H1 (cell line): ENCODE data around the gene GBP4. TPM values are rescaled to one million over a fixed set of nuclear protein-coding genes. Genes with fewer than 3 reads are reported as not detected.

Experiments used
- CTCF ChIA-PET: fragments of 300-600 bp; sonication (Branson Sonifier 250); formaldehyde crosslinking; loops from one replicate; lab custom pipeline; 2021; ENCODE audit not compliant: partially characterized antibody; lab: Charles Lee
- POLR2A ChIA-PET: fragments of 300-600 bp; sonication (Branson Sonifier 250); formaldehyde crosslinking; loops from one replicate; lab custom pipeline; 2021; ENCODE audit warnings: inconsistent platforms; ENCODE audit not compliant: partially characterized antibody; lab: Charles Lee
- DNase-seq, 2 experiments: peaks; one replicate each; pipeline versions ENCODE4 v3.0.0 to v3.0.0-alpha.2; 2010 to 2022; ENCODE audit warnings: low spot score in 2 of 2, low read depth in 1 of 2, mixed read lengths in 1 of 2
- FAIRE-seq: peaks from 2 replicates; lab custom pipeline; 2011; peaks lifted over from hg19 to GRCh38; lab: Jason Lieb, UNC
- H2AFZ ChIP-seq: 2 replicates; pipeline ENCODE4 v1.8.1; 2012; ENCODE audit warnings: low read length, inconsistent platforms
- H2AK5ac ChIP-seq: 2 replicates; pipeline ENCODE4 v1.6.1; 2013; ENCODE audit warnings: low read depth, low read length
- H2BK120ac ChIP-seq: replicated peaks from 2 replicates; pipeline ENCODE3; 2013; ENCODE audit warnings: low read depth, low read length, inconsistent platforms
- H2BK12ac ChIP-seq: 2 replicates; pipeline ENCODE4 v1.6.1; 2013; ENCODE audit warnings: low read depth, low read length
- H2BK15ac ChIP-seq: 2 replicates; pipeline ENCODE4 v1.6.1; 2013; ENCODE audit warnings: low read length
- H2BK20ac ChIP-seq: 2 replicates; pipeline ENCODE4 v1.6.1; 2013; ENCODE audit warnings: low read length
- H2BK5ac ChIP-seq: 2 replicates; pipeline ENCODE4 v1.6.1; 2013; ENCODE audit warnings: low read depth, low read length
- H3K14ac ChIP-seq: 2 replicates; pipeline ENCODE4 v1.6.1; 2013; ENCODE audit warnings: inconsistent platforms; ENCODE audit not compliant: insufficient read length
- H3K18ac ChIP-seq: 2 replicates; pipeline ENCODE4 v1.6.1; 2013; ENCODE audit warnings: low read length; ENCODE audit errors: extremely low read depth
- H3K23ac ChIP-seq: 2 replicates; pipeline ENCODE4 v1.6.1; 2013; ENCODE audit warnings: inconsistent platforms; ENCODE audit not compliant: insufficient read length
- H3K23me2 ChIP-seq: 2 replicates; pipeline ENCODE4 v1.6.1; 2013; ENCODE audit warnings: low read depth, low read length
- H3K27ac ChIP-seq: 2 replicates; pipeline ENCODE4 v1.6.1; 2011; ENCODE audit warnings: low read depth, low read length, inconsistent platforms
- H3K27me3 ChIP-seq, 4 experiments: replicated peaks in 1 of 4; 1 replicate in 1 of 4; 2 replicates in 3 of 4; pipeline versions ENCODE4 v1.6.1 to v1.8.1; 2011 to 2013; ENCODE audit warnings: low read length in 3 of 4, mild to moderate bottlenecking in 3 of 4, inconsistent platforms in 2 of 4, mixed read lengths in 2 of 4, moderate library complexity in 1 of 4; ENCODE audit not compliant: control insufficient read depth in 3 of 4, insufficient read depth in 3 of 4; ENCODE audit errors: extremely low read depth in 1 of 4
- H3K36me3 ChIP-seq, 4 experiments: 2 replicates each; pipeline versions ENCODE4 v1.6.1 to v1.8.1; 2011 to 2013; ENCODE audit warnings: mild to moderate bottlenecking in 4 of 4, low read length in 3 of 4, moderate library complexity in 2 of 4, control low read depth in 1 of 4, inconsistent platforms in 1 of 4; ENCODE audit not compliant: insufficient read depth in 4 of 4, control insufficient read depth in 2 of 4
- H3K4ac ChIP-seq: replicated peaks from 2 replicates; pipeline ENCODE3; 2013; ENCODE audit warnings: low read length, low read depth, mixed read lengths, inconsistent platforms; ENCODE audit not compliant: insufficient read length
- H3K4me1 ChIP-seq, 4 experiments: replicated peaks in 1 of 4; 1 replicate in 1 of 4; 2 replicates in 3 of 4; pipeline versions ENCODE4 v1.6.1 to v1.8.1; 2011 to 2013; ENCODE audit warnings: low read length in 3 of 4, inconsistent platforms in 2 of 4, mixed read lengths in 1 of 4; ENCODE audit not compliant: insufficient read depth in 4 of 4, control insufficient read depth in 3 of 4
- H3K4me2 ChIP-seq, 2 experiments: 2 replicates each; pipeline versions ENCODE4 v1.6.1 to v1.8.1; 2011 to 2013; ENCODE audit warnings: low read depth in 2 of 2, low read length in 2 of 2, control low read depth in 1 of 2, inconsistent platforms in 1 of 2, mild to moderate bottlenecking in 1 of 2; ENCODE audit not compliant: insufficient read depth in 1 of 2
- H3K4me3 ChIP-seq, 4 experiments: fragments of 200-600, 300-600 bp in 1 of 4; sonication (generic), shearing (Covaris generic), sonication (Bioruptor Twin) in 1 of 4; 2 replicates each; pipeline versions ENCODE4 v1.5.1 to v1.8.1; 2011 to 2016; ENCODE audit warnings: low read length in 4 of 4, low read depth in 3 of 4, control low read depth in 2 of 4, inconsistent platforms in 2 of 4, mild to moderate bottlenecking in 2 of 4, mixed read lengths in 1 of 4, moderate library complexity in 1 of 4; ENCODE audit not compliant: insufficient read depth in 2 of 4; ENCODE audit errors: extremely low read depth in 1 of 4
- H3K56ac ChIP-seq: replicated peaks from 2 replicates; pipeline ENCODE3; 2013; ENCODE audit warnings: low read depth, mild to moderate bottlenecking, mixed read lengths, low read length, inconsistent platforms; ENCODE audit not compliant: insufficient read length
- H3K79me1 ChIP-seq: 2 replicates; pipeline ENCODE4 v1.6.1; 2013; ENCODE audit warnings: low read depth, low read length, control low read depth
- H3K79me2 ChIP-seq, 2 experiments: 2 replicates each; pipeline versions ENCODE4 v1.6.1 to v1.8.1; 2012 to 2013; ENCODE audit warnings: low read length in 2 of 2, mild to moderate bottlenecking in 2 of 2, inconsistent platforms in 1 of 2; ENCODE audit not compliant: insufficient read depth in 2 of 2, control insufficient read depth in 1 of 2
- H3K9ac ChIP-seq, 4 experiments: replicated peaks in 1 of 4; 1 replicate in 1 of 4; 2 replicates in 3 of 4; pipeline versions ENCODE4 v1.6.1 to v1.8.1; 2011 to 2013; ENCODE audit warnings: low read depth in 3 of 4, low read length in 3 of 4, control low read depth in 2 of 4, mild to moderate bottlenecking in 2 of 4, moderate library complexity in 2 of 4, inconsistent platforms in 1 of 4; ENCODE audit errors: extremely low read depth in 1 of 4
- H3K9me3 ChIP-seq, 2 experiments: 2 replicates each; pipeline versions ENCODE4 v1.6.1 to v1.8.1; 2012 to 2013; ENCODE audit warnings: mild to moderate bottlenecking in 2 of 2, moderate library complexity in 2 of 2, control low read depth in 1 of 2, inconsistent platforms in 1 of 2, low read depth in 1 of 2, low read length in 1 of 2, mixed read lengths in 1 of 2; ENCODE audit not compliant: insufficient read depth in 2 of 2
- H4K20me1 ChIP-seq, 2 experiments: replicated peaks in 1 of 2; 2 replicates each; pipeline versions ENCODE3 to v1.8.1; 2011 to 2013; ENCODE audit warnings: inconsistent platforms in 2 of 2, low read length in 2 of 2, mild to moderate bottlenecking in 1 of 2; ENCODE audit not compliant: insufficient read depth in 2 of 2, control insufficient read depth in 1 of 2
- H4K5ac ChIP-seq: 2 replicates; pipeline ENCODE4 v1.6.1; 2013; ENCODE audit warnings: low read length, low read depth, mixed read lengths, inconsistent platforms; ENCODE audit not compliant: insufficient read length
- H4K8ac ChIP-seq: 2 replicates; pipeline ENCODE4 v1.8.0; 2013; ENCODE audit warnings: mild to moderate bottlenecking, moderate library complexity, low read length, inconsistent platforms; ENCODE audit not compliant: insufficient read depth; ENCODE audit errors: extremely low read depth
- H4K91ac ChIP-seq: replicated peaks from 2 replicates; pipeline ENCODE3; 2013; ENCODE audit warnings: low read length, mixed read lengths, inconsistent platforms; ENCODE audit not compliant: insufficient read length
- RAD21 ChIP-seq, 2 experiments: IDR thresholded peaks in 1 of 2; conservative IDR thresholded peaks in 1 of 2; 2 replicates each; pipeline ENCODE4 v1.6.1; 2011; ENCODE audit warnings: low read depth in 2 of 2, low read length in 2 of 2, improper control_type of control experiment in 1 of 2, inconsistent platforms in 1 of 2, mild to moderate bottlenecking in 1 of 2, moderate library complexity in 1 of 2
- RBBP5 ChIP-seq: IDR thresholded peaks from 2 replicates; pipeline ENCODE4 v1.7.1; 2012; ENCODE audit warnings: low read depth, mild to moderate bottlenecking, inconsistent platforms, low read length, moderate library complexity, borderline replicate concordance
- WGBS, 2 experiments: shearing (Covaris generic) in 1 of 2; methylation state at CpG; one replicate each; pipeline versions ENCODE4 v1.1.6 to v1.1.7; 2013 to 2015; ENCODE audit warnings: low lambda C conversion rate in 2 of 2, mixed read lengths in 2 of 2, inconsistent platforms in 1 of 2, low coverage in 1 of 2, missing lambda C conversion rate in 1 of 2; ENCODE audit not compliant: insufficient replicate concordance in 2 of 2, insufficient coverage in 1 of 2, insufficient read length in 1 of 2; ENCODE audit errors: extremely low coverage in 1 of 2, missing lambda C conversion rate in 1 of 2; 5-methylcytosine and 5-hydroxymethylcytosine counted together
- polyA plus RNA-seq, 7 experiments: library from polyadenylated mRNA; depleted of rRNA in 3 of 7; stranded (reverse) in 5 of 7; unstranded in 2 of 7; fragments of >200 nt in 5 of 7; fragments of 200-250 nt in 2 of 7; gene quantifications; 1 replicate in 5 of 7; 2 replicates in 1 of 7; 4 replicates in 1 of 7; pipeline versions ENCODE4 v1.2.1 to v1.2.3, GENCODE V29; 2011 to 2013; ENCODE audit warnings: missing spikeins in 2 of 7, mixed read lengths in 2 of 7
- total RNA-seq: library from RNA; stranded (reverse); fragmentation: NEBNext Ultra II Directional; extraction: Animal tissue kit (Norgen Biotek cat#: 25700); gene quantifications from 2 replicates; pipeline ENCODE4 v1.2.1, GENCODE V29; 2021

The GBP4 gene
- total and polyA plus RNA-seq, 2 of the 8 experiments (the other 6 are each of a cell fraction or from before 2014, with no cell fraction given): 0.02 TPM; not detected in 1

DNA sequence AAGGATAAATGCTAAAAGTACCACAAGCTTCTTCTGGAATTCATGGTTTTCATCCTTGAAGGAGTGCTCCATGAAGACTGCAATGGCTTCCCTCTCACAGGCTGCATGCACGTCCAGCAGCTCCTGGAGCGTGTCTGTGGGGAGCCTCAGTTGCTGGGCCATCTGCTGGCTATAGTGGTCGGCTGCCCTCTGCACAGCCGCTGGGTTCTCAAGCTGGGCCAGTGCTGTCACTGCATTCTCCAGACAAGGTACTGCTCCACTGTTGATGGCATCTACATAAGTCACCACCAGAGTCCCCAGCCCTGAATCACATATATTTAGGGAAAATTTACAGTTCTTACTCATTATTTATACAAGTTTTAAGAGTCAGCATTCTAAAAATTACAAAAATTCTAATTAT, 8.7 kb downstream of the GBP4 start:
- Histone ChIP-seq H3K23ac (no peak overlapping the region), H2AFZ (no peak overlapping the region), H3K79me1 (no peaks in the 10 kb centered on the region), H3K14ac (no peak overlapping the region), H3K36me3 (no peaks in the 10 kb centered on the region), H3K56ac (no peak overlapping the region), H2BK12ac (no peak overlapping the region), H4K91ac (no peak overlapping the region), H3K23me2 (no peaks in the 10 kb centered on the region), H3K9ac (no peak overlapping the region), H3K27ac (no peak overlapping the region), H3K9me3 (no peaks in the 10 kb centered on the region), H2BK15ac (no peak overlapping the region), H2AK5ac (no peak overlapping the region), H3K4me2 (no peak overlapping the region), H2BK5ac (no peak overlapping the region), H3K79me2 (no peaks in the 10 kb centered on the region), H2BK20ac (no peak overlapping the region), H4K5ac (no peak overlapping the region), H3K27me3 (no peaks in the 10 kb centered on the region), H3K4me3 (no peak overlapping the region), H2BK120ac (no peak overlapping the region), H4K8ac (no peak overlapping the region), H3K4ac (no peak overlapping the region), H3K4me1 (no peaks in the 10 kb centered on the region), H3K18ac (no peak overlapping the region), H4K20me1 (no peaks in the 10 kb centered on the region)
- DNase-seq (no peak), FAIRE-seq (no peak)
- CTCF ChIA-PET: interaction anchor here (1.0 kb wide), 1 partner anchor 12 kb away, joined by 3 read pairs; no protein-coding TSS in a partner anchor
- POLR2A ChIA-PET: no interaction called here
- peak in 1 of 2 experiments; percentile 20; a peak in 1 of 4 replicates for TF ChIP-seq RAD21 (IDR thresholded peaks at IDR 0.05 in 1 of 2, conservative IDR thresholded peaks at IDR 0.05 in 1 of 2; ENCODE audit: low read depth in 2 of 2, low read length in 2 of 2)
- no peak for TF ChIP-seq RBBP5
- 100% methylated on average over 4 of the region's 4 CpGs; no CpG with 5 or more reads in 1 of the 2 experiments for WGBS, 2 experiments
